ENCODE measurements around the gene CCDC102B. TPM values are rescaled to one million over a fixed set of nuclear protein-coding genes. Genes with fewer than 3 reads are reported as not detected.
A peak's percentile ranks its signal among the peaks of the same experiment; 100 is the strongest.
"Not testable (repeated sequence)": the region's sequence is repeated elsewhere in the genome, so short reads cannot be mapped to it uniquely, and the experiment has no call there.

Gene CCDC102B
- total RNA-seq, 1 donor from 2014 or later = 8.2 TPM

- Mint-ChIP-seq H3K9me3 (ENCODE audit: unreplicated experiment) (no peaks in the 10 kb centered on the region), H3K36me3 (ENCODE audit: low read depth, unreplicated experiment) (no peaks in the 10 kb centered on the region), H3K27me3 (ENCODE audit: unreplicated experiment) (no peaks in the 10 kb centered on the region), H3K27ac (ENCODE audit: unreplicated experiment) (no peak overlapping the region), H3K4me1 (ENCODE audit: unreplicated experiment) (no peaks in the 10 kb centered on the region), H3K4me3 (ENCODE audit: unreplicated experiment) (no peak overlapping the region)
- DNase-seq (ENCODE audit: low spot score) = no peak
- TF ChIP-seq CTCF (IDR thresholded peaks at IDR 0.05; ENCODE audit: unreplicated experiment) = peak; percentile 54
Observed at GRCh38 chr18:69002233-69002632, 204.4 kb downstream of the CCDC102B start.

- not testable (repeated sequence) for H3K36me3 Mint-ChIP-seq (ENCODE audit: low read depth, unreplicated experiment); H3K4me3 Mint-ChIP-seq (ENCODE audit: unreplicated experiment); H3K27ac Mint-ChIP-seq (ENCODE audit: unreplicated experiment); H3K27me3 Mint-ChIP-seq (ENCODE audit: unreplicated experiment); DNase-seq (ENCODE audit: low spot score); H3K4me1 Mint-ChIP-seq (ENCODE audit: unreplicated experiment); H3K9me3 Mint-ChIP-seq (ENCODE audit: unreplicated experiment)
Observed at GRCh38 chr18:69006212-69006611, 208.3 kb downstream of the CCDC102B start.

- Mint-ChIP-seq H3K4me1 (ENCODE audit: unreplicated experiment) (peaks cover 4% of the 10 kb centered on the region), H3K27ac (ENCODE audit: unreplicated experiment) (no peak overlapping the region), H3K9me3 (ENCODE audit: unreplicated experiment) (no peaks in the 10 kb centered on the region), H3K36me3 (ENCODE audit: low read depth, unreplicated experiment) (no peaks in the 10 kb centered on the region), H3K4me3 (ENCODE audit: unreplicated experiment) (no peak overlapping the region), H3K27me3 (ENCODE audit: unreplicated experiment) (no peaks in the 10 kb centered on the region)
- no peak for TF ChIP-seq CTCF (IDR thresholded peaks at IDR 0.05; ENCODE audit: unreplicated experiment)
- no peak for DNase-seq (ENCODE audit: low spot score)
Observed at GRCh38 chr18:69008538-69008937, 210.7 kb downstream of the CCDC102B start.

- H3K27ac Mint-ChIP-seq (ENCODE audit: unreplicated experiment) = no peak overlapping the region
- no peaks in the 10 kb centered on the region for H3K27me3 Mint-ChIP-seq (ENCODE audit: unreplicated experiment)
- H3K4me3 Mint-ChIP-seq (ENCODE audit: unreplicated experiment) = no peak overlapping the region
- TF ChIP-seq CTCF (IDR thresholded peaks at IDR 0.05; ENCODE audit: unreplicated experiment) = no peak
- no peak for DNase-seq (ENCODE audit: low spot score)
- H3K9me3 Mint-ChIP-seq (ENCODE audit: unreplicated experiment) = no peaks in the 10 kb centered on the region
- H3K36me3 Mint-ChIP-seq (ENCODE audit: low read depth, unreplicated experiment) = no peaks in the 10 kb centered on the region
- no peaks in the 10 kb centered on the region for H3K4me1 Mint-ChIP-seq (ENCODE audit: unreplicated experiment)
Observed at GRCh38 chr18:69021211-69021805, 223.4 kb downstream of the CCDC102B start.

GRCh38 chr18:69022426-69022825 lies 224.5 kb downstream of the CCDC102B start:
- Mint-ChIP-seq H3K27ac (ENCODE audit: unreplicated experiment) (no peak overlapping the region), H3K4me3 (ENCODE audit: unreplicated experiment) (no peak overlapping the region), H3K36me3 (ENCODE audit: low read depth, unreplicated experiment) (no peaks in the 10 kb centered on the region), H3K27me3 (ENCODE audit: unreplicated experiment) (no peaks in the 10 kb centered on the region), H3K4me1 (ENCODE audit: unreplicated experiment) (no peaks in the 10 kb centered on the region), H3K9me3 (ENCODE audit: unreplicated experiment) (no peaks in the 10 kb centered on the region)
- no peak for TF ChIP-seq CTCF (IDR thresholded peaks at IDR 0.05; ENCODE audit: unreplicated experiment)
- no peak for DNase-seq (ENCODE audit: low spot score)
